Measurements from ENCODE around the gene NDUFV2. TPM values are rescaled to one million over a fixed set of nuclear protein-coding genes. Genes with fewer than 3 reads are reported as not detected.
A peak's percentile ranks its signal among the peaks of the same experiment; 100 is the strongest.

Gene NDUFV2
- total and polyA plus RNA-seq, 2 of the 8 experiments (the other 6 are each of a cell fraction or from before 2014, with no cell fraction given), result 90.8 to 191 TPM

DNA sequence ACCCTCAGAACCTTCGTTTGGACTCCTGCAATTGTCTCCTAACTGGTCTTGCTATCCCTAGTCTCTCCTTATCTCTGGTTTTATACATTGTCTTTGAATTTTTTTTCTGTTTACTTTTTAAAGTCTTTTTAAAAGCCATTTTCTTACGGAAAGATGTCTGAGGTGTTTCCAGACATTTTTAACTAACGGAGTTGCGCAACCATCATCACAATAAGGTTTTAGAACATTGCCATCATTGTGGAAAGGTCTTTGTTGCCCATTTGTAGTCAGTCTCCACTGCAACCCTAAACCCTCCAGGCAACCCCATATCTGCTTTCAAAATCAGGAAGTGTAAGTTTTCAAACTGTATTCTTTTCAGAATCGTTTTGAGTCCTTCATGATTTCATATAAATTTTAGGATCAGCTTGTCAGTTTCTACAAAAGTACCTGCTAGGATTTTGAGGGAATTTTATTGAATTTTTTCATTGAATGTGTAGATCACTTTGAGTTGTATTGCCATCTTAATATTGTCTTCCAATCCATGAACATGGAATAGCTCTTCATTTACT, 80.4 kb downstream of the NDUFV2 start:
- Histone ChIP-seq H3K36me3 (ENCODE audit: control insufficient read depth in 2 of 4, insufficient read depth in 4 of 4, low read length in 3 of 4) (no peaks in the 10 kb centered on the region; a peak in 1 of 8 replicates), H4K91ac (replicated peaks; ENCODE audit: insufficient read length, low read length) (no peak overlapping the region), H3K4me2 (ENCODE audit: insufficient read depth in 1 of 2, low read depth in 2 of 2, low read length in 2 of 2) (no peak overlapping the region), H3K4ac (replicated peaks; ENCODE audit: insufficient read length, low read depth, low read length) (no peak overlapping the region), H3K4me3 (ENCODE audit: extremely low read depth in 1 of 4, insufficient read depth in 2 of 4, low read depth in 3 of 4, low read length in 4 of 4) (no peak overlapping the region), H3K23me2 (ENCODE audit: low read depth, low read length) (no peaks in the 10 kb centered on the region), H3K4me1 (replicated peaks in 1 of 4; ENCODE audit: control insufficient read depth in 3 of 4, insufficient read depth in 4 of 4, low read length in 3 of 4) (no peaks in the 10 kb centered on the region), H2AFZ (ENCODE audit: low read length) (no peak overlapping the region), H3K14ac (ENCODE audit: insufficient read length) (no peak overlapping the region), H2BK12ac (ENCODE audit: low read depth, low read length) (no peak overlapping the region), H3K9ac (replicated peaks in 1 of 4; ENCODE audit: extremely low read depth in 1 of 4, low read depth in 3 of 4, low read length in 3 of 4) (no peak overlapping the region), H4K8ac (ENCODE audit: extremely low read depth, insufficient read depth, low read length) (no peak overlapping the region), H3K23ac (ENCODE audit: insufficient read length) (no peak overlapping the region), H2BK120ac (replicated peaks; ENCODE audit: low read depth, low read length) (no peak overlapping the region), H2BK20ac (ENCODE audit: low read length) (no peak overlapping the region), H2BK5ac (ENCODE audit: low read depth, low read length) (no peak overlapping the region), H4K20me1 (replicated peaks in 1 of 2; ENCODE audit: control insufficient read depth in 1 of 2, insufficient read depth in 2 of 2, low read length in 2 of 2) (peaks cover 2% of the 10 kb centered on the region in 2 experiments), H3K56ac (replicated peaks; ENCODE audit: insufficient read length, low read depth, low read length) (no peak overlapping the region), H3K9me3 (ENCODE audit: insufficient read depth in 2 of 2, low read depth in 1 of 2, low read length in 1 of 2) (no peaks in the 10 kb centered on the region), H3K27ac (ENCODE audit: low read depth, low read length) (no peak overlapping the region), H3K79me1 (ENCODE audit: low read depth, low read length) (no peaks in the 10 kb centered on the region), H3K18ac (ENCODE audit: extremely low read depth, low read length) (no peak overlapping the region), H3K27me3 (replicated peaks in 1 of 4; ENCODE audit: control insufficient read depth in 3 of 4, extremely low read depth in 1 of 4, insufficient read depth in 3 of 4, low read length in 3 of 4) (no peaks in the 10 kb centered on the region), H2BK15ac (ENCODE audit: low read length) (no peak overlapping the region), H3K79me2 (ENCODE audit: control insufficient read depth in 1 of 2, insufficient read depth in 2 of 2, low read length in 2 of 2) (peaks cover 0 to 29% of the 10 kb centered on the region in 2 experiments; a peak in 2 of 4 replicates), H4K5ac (ENCODE audit: insufficient read length, low read depth, low read length) (no peak overlapping the region), H2AK5ac (ENCODE audit: low read depth, low read length) (no peak overlapping the region)
- 71% methylated on average over 5 of the region's 5 CpGs; no CpG with 5 or more reads in 1 of the 2 experiments for WGBS, 2 experiments (ENCODE audit: extremely low coverage in 1 of 2, insufficient coverage in 1 of 2, insufficient read length in 1 of 2, insufficient replicate concordance in 2 of 2, low coverage in 1 of 2, low lambda C conversion rate in 2 of 2, missing lambda C conversion rate in 1 of 2)
- no peak for FAIRE-seq
- TF ChIP-seq SRF (IDR thresholded peaks at IDR 0.05; ENCODE audit: low read depth, low read length) (no peak), CEBPB (IDR thresholded peaks at IDR 0.05; ENCODE audit: low read depth, low read length) (peak; percentile 90)
- no peak for DNase-seq (ENCODE audit: low read depth in 1 of 2, low spot score in 2 of 2)
- CTCF ChIA-PET (ENCODE audit: partially characterized antibody), result no interaction called here
- POLR2A ChIA-PET (ENCODE audit: partially characterized antibody), result no interaction called here

Other genes with a start within 250 kb of the NDUFV2 start
- gene ANKRD12, start 34.1 kb downstream of the NDUFV2 start, total RNA-seq (2021; fragmentation: NEBNext Ultra II Directional; extraction: Animal tissue kit (Norgen Biotek cat#: 25700)), result 37.9 and 40.9 TPM in 2 replicates
- 1.4 and 2.6 TPM in 2 replicates for gene ANKRD12, start 34.1 kb downstream of the NDUFV2 start, polyA plus RNA-seq (2011; rRNA removed)
- 19.1 and 19.8 TPM in 2 replicates for gene TWSG1, start 232.1 kb downstream of the NDUFV2 start, total RNA-seq (2021; fragmentation: NEBNext Ultra II Directional; extraction: Animal tissue kit (Norgen Biotek cat#: 25700))
- 11.8 TPM in 2 replicates for gene TWSG1, start 232.1 kb downstream of the NDUFV2 start, polyA plus RNA-seq (2011; rRNA removed)